ENCODE measurements around the gene SLA2. TPM values are rescaled to one million over a fixed set of nuclear protein-coding genes. Genes with fewer than 3 reads are reported as not detected.

The SLA2 gene
- total RNA-seq, 1 experiment from 2014 or later = not detected

- Histone ChIP-seq H3K9me2 (ENCODE audit: insufficient read depth) (no peaks in the 10 kb centered on the region), H3K4me3 (no peak overlapping the region), H3K27me3 (ENCODE audit: insufficient read depth, low read depth) (no peaks in the 10 kb centered on the region), H3F3A (ENCODE audit: insufficient read depth, low read depth) (no peaks in the 10 kb centered on the region), H3K4me2 (no peak overlapping the region), H3K36me3 (ENCODE audit: low read depth) (no peaks in the 10 kb centered on the region), H3K79me2 (ENCODE audit: low read depth) (no peaks in the 10 kb centered on the region), H2AFZ (no peak overlapping the region), H3K27ac (no peak overlapping the region), H4K20me1 (ENCODE audit: insufficient read depth) (no peaks in the 10 kb centered on the region), H3K4me1 (replicated peaks; ENCODE audit: insufficient read depth) (peaks cover 7% of the 10 kb centered on the region; the same call in 1 of the 2 replicates), H3K9me3 (ENCODE audit: insufficient read depth, low read depth) (no peaks in the 10 kb centered on the region)
- no peak for DNase-seq
- ChIA-PET POLR2A (ENCODE audit: unreplicated experiment) (no interaction called here), CTCF (interaction anchor here (1.1 kb wide), 1 partner anchor 107 kb away, joined by 3 read pairs; no protein-coding TSS in a partner anchor)
- intact Hi-C loops (cut with micrococcal nuclease; ENCODE audit: unreplicated experiment) = no loop called here
- TF ChIP-seq EZH2 (IDR thresholded peaks at IDR 0.05; ENCODE audit: low read depth) (no peak), CTCF (conservative IDR thresholded peaks at IDR 0.05) (no peak)
- BruUV-seq (replicated peaks) = no TSS peak
These were observed 1.5 kb upstream of the SLA2 start for GRCh38 chr20:36647196-36648121.

GRCh38 chr20:36646678-36647077 is 682 bp upstream of the SLA2 start:
- Histone ChIP-seq H3K79me2 (ENCODE audit: low read depth) (no peaks in the 10 kb centered on the region), H3K4me3 (no peak overlapping the region), H3K4me2 (no peak overlapping the region), H3K9me2 (ENCODE audit: insufficient read depth) (no peaks in the 10 kb centered on the region), H3K36me3 (ENCODE audit: low read depth) (no peaks in the 10 kb centered on the region), H3K27me3 (ENCODE audit: insufficient read depth, low read depth) (no peaks in the 10 kb centered on the region), H3F3A (ENCODE audit: insufficient read depth, low read depth) (no peaks in the 10 kb centered on the region), H4K20me1 (ENCODE audit: insufficient read depth) (no peaks in the 10 kb centered on the region), H2AFZ (no peak overlapping the region), H3K9me3 (ENCODE audit: insufficient read depth, low read depth) (no peaks in the 10 kb centered on the region), H3K27ac (no peak overlapping the region), H3K4me1 (replicated peaks; ENCODE audit: insufficient read depth) (peaks cover 7% of the 10 kb centered on the region; the same call in 1 of the 2 replicates)
- BruUV-seq (replicated peaks) = no TSS peak
- POLR2A ChIA-PET (ENCODE audit: unreplicated experiment) = no interaction called here
- TF ChIP-seq CTCF (conservative IDR thresholded peaks at IDR 0.05) = no peak
- TF ChIP-seq EZH2 (IDR thresholded peaks at IDR 0.05; ENCODE audit: low read depth) = no peak
- no peak for DNase-seq
- intact Hi-C loops (cut with micrococcal nuclease; ENCODE audit: unreplicated experiment) = no loop called here
- CTCF ChIA-PET = no interaction called here

GRCh38 chr20:36645353-36645752 is 643 bp downstream of the SLA2 start:
- BruUV-seq (replicated peaks) = no TSS peak
- Histone ChIP-seq H3K9me2 (ENCODE audit: insufficient read depth) (no peaks in the 10 kb centered on the region), H3K4me2 (no peak overlapping the region), H3K4me3 (no peak overlapping the region), H4K20me1 (ENCODE audit: insufficient read depth) (no peaks in the 10 kb centered on the region), H3K9me3 (ENCODE audit: insufficient read depth, low read depth) (no peaks in the 10 kb centered on the region), H3K4me1 (replicated peaks; ENCODE audit: insufficient read depth) (peaks cover 7% of the 10 kb centered on the region; the same call in 1 of the 2 replicates), H2AFZ (no peak overlapping the region), H3K79me2 (ENCODE audit: low read depth) (no peaks in the 10 kb centered on the region), H3K27me3 (ENCODE audit: insufficient read depth, low read depth) (no peaks in the 10 kb centered on the region), H3K27ac (no peak overlapping the region), H3K36me3 (ENCODE audit: low read depth) (no peaks in the 10 kb centered on the region), H3F3A (ENCODE audit: insufficient read depth, low read depth) (peaks cover 3% of the 10 kb centered on the region; the same call in 1 of the 2 replicates)
- no peak for DNase-seq
- ChIA-PET CTCF (no interaction called here), POLR2A (ENCODE audit: unreplicated experiment) (interaction anchor here (0.5 kb wide), 1 partner anchor 16 kb away, joined by 8 read pairs; no protein-coding TSS in a partner anchor)
- intact Hi-C loops (cut with micrococcal nuclease; ENCODE audit: unreplicated experiment) = no loop called here
- TF ChIP-seq EZH2 (IDR thresholded peaks at IDR 0.05; ENCODE audit: low read depth) (no peak), CTCF (conservative IDR thresholded peaks at IDR 0.05) (no peak)

Data from PC-9 (cell line).